H1 (cell line): ENCODE results near the gene MTARC2. TPM values are rescaled to one million over a fixed set of nuclear protein-coding genes. Genes with fewer than 3 reads are reported as not detected.
"Not testable (repeated sequence)": the region's sequence is repeated elsewhere in the genome, so short reads cannot be mapped to it uniquely, and the experiment has no call there.

ENCODE experiments used
- CTCF ChIA-PET: fragments of 300-600 bp; sonication (Branson Sonifier 250); formaldehyde crosslinking; loops from one replicate; lab custom pipeline; 2021; ENCODE audit not compliant: partially characterized antibody; lab: Charles Lee
- POLR2A ChIA-PET: fragments of 300-600 bp; sonication (Branson Sonifier 250); formaldehyde crosslinking; loops from one replicate; lab custom pipeline; 2021; ENCODE audit warnings: inconsistent platforms; ENCODE audit not compliant: partially characterized antibody; lab: Charles Lee
- DNase-seq, 2 experiments: peaks; one replicate each; pipeline versions ENCODE4 v3.0.0 to v3.0.0-alpha.2; 2010 to 2022; ENCODE audit warnings: low spot score in 2 of 2, low read depth in 1 of 2, mixed read lengths in 1 of 2
- FAIRE-seq: peaks from 2 replicates; lab custom pipeline; 2011; peaks lifted over from hg19 to GRCh38; lab: Jason Lieb, UNC
- H2AFZ ChIP-seq: 2 replicates; pipeline ENCODE4 v1.8.1; 2012; ENCODE audit warnings: low read length, inconsistent platforms
- H2AK5ac ChIP-seq: 2 replicates; pipeline ENCODE4 v1.6.1; 2013; ENCODE audit warnings: low read depth, low read length
- H2BK120ac ChIP-seq: replicated peaks from 2 replicates; pipeline ENCODE3; 2013; ENCODE audit warnings: low read depth, low read length, inconsistent platforms
- H2BK12ac ChIP-seq: 2 replicates; pipeline ENCODE4 v1.6.1; 2013; ENCODE audit warnings: low read depth, low read length
- H2BK15ac ChIP-seq: 2 replicates; pipeline ENCODE4 v1.6.1; 2013; ENCODE audit warnings: low read length
- H2BK20ac ChIP-seq: 2 replicates; pipeline ENCODE4 v1.6.1; 2013; ENCODE audit warnings: low read length
- H2BK5ac ChIP-seq: 2 replicates; pipeline ENCODE4 v1.6.1; 2013; ENCODE audit warnings: low read depth, low read length
- H3K14ac ChIP-seq: 2 replicates; pipeline ENCODE4 v1.6.1; 2013; ENCODE audit warnings: inconsistent platforms; ENCODE audit not compliant: insufficient read length
- H3K18ac ChIP-seq: 2 replicates; pipeline ENCODE4 v1.6.1; 2013; ENCODE audit warnings: low read length; ENCODE audit errors: extremely low read depth
- H3K23ac ChIP-seq: 2 replicates; pipeline ENCODE4 v1.6.1; 2013; ENCODE audit warnings: inconsistent platforms; ENCODE audit not compliant: insufficient read length
- H3K23me2 ChIP-seq: 2 replicates; pipeline ENCODE4 v1.6.1; 2013; ENCODE audit warnings: low read depth, low read length
- H3K27ac ChIP-seq: 2 replicates; pipeline ENCODE4 v1.6.1; 2011; ENCODE audit warnings: low read depth, low read length, inconsistent platforms
- H3K27me3 ChIP-seq, 4 experiments: replicated peaks in 1 of 4; 1 replicate in 1 of 4; 2 replicates in 3 of 4; pipeline versions ENCODE4 v1.6.1 to v1.8.1; 2011 to 2013; ENCODE audit warnings: low read length in 3 of 4, mild to moderate bottlenecking in 3 of 4, inconsistent platforms in 2 of 4, mixed read lengths in 2 of 4, moderate library complexity in 1 of 4; ENCODE audit not compliant: control insufficient read depth in 3 of 4, insufficient read depth in 3 of 4; ENCODE audit errors: extremely low read depth in 1 of 4
- H3K36me3 ChIP-seq, 4 experiments: 2 replicates each; pipeline versions ENCODE4 v1.6.1 to v1.8.1; 2011 to 2013; ENCODE audit warnings: mild to moderate bottlenecking in 4 of 4, low read length in 3 of 4, moderate library complexity in 2 of 4, control low read depth in 1 of 4, inconsistent platforms in 1 of 4; ENCODE audit not compliant: insufficient read depth in 4 of 4, control insufficient read depth in 2 of 4
- H3K4ac ChIP-seq: replicated peaks from 2 replicates; pipeline ENCODE3; 2013; ENCODE audit warnings: low read length, low read depth, mixed read lengths, inconsistent platforms; ENCODE audit not compliant: insufficient read length
- H3K4me1 ChIP-seq, 4 experiments: replicated peaks in 1 of 4; 1 replicate in 1 of 4; 2 replicates in 3 of 4; pipeline versions ENCODE4 v1.6.1 to v1.8.1; 2011 to 2013; ENCODE audit warnings: low read length in 3 of 4, inconsistent platforms in 2 of 4, mixed read lengths in 1 of 4; ENCODE audit not compliant: insufficient read depth in 4 of 4, control insufficient read depth in 3 of 4
- H3K4me2 ChIP-seq, 2 experiments: 2 replicates each; pipeline versions ENCODE4 v1.6.1 to v1.8.1; 2011 to 2013; ENCODE audit warnings: low read depth in 2 of 2, low read length in 2 of 2, control low read depth in 1 of 2, inconsistent platforms in 1 of 2, mild to moderate bottlenecking in 1 of 2; ENCODE audit not compliant: insufficient read depth in 1 of 2
- H3K4me3 ChIP-seq, 4 experiments: fragments of 200-600, 300-600 bp in 1 of 4; sonication (generic), shearing (Covaris generic), sonication (Bioruptor Twin) in 1 of 4; 2 replicates each; pipeline versions ENCODE4 v1.5.1 to v1.8.1; 2011 to 2016; ENCODE audit warnings: low read length in 4 of 4, low read depth in 3 of 4, control low read depth in 2 of 4, inconsistent platforms in 2 of 4, mild to moderate bottlenecking in 2 of 4, mixed read lengths in 1 of 4, moderate library complexity in 1 of 4; ENCODE audit not compliant: insufficient read depth in 2 of 4; ENCODE audit errors: extremely low read depth in 1 of 4
- H3K56ac ChIP-seq: replicated peaks from 2 replicates; pipeline ENCODE3; 2013; ENCODE audit warnings: low read depth, mild to moderate bottlenecking, mixed read lengths, low read length, inconsistent platforms; ENCODE audit not compliant: insufficient read length
- H3K79me1 ChIP-seq: 2 replicates; pipeline ENCODE4 v1.6.1; 2013; ENCODE audit warnings: low read depth, low read length, control low read depth
- H3K79me2 ChIP-seq, 2 experiments: 2 replicates each; pipeline versions ENCODE4 v1.6.1 to v1.8.1; 2012 to 2013; ENCODE audit warnings: low read length in 2 of 2, mild to moderate bottlenecking in 2 of 2, inconsistent platforms in 1 of 2; ENCODE audit not compliant: insufficient read depth in 2 of 2, control insufficient read depth in 1 of 2
- H3K9ac ChIP-seq, 4 experiments: replicated peaks in 1 of 4; 1 replicate in 1 of 4; 2 replicates in 3 of 4; pipeline versions ENCODE4 v1.6.1 to v1.8.1; 2011 to 2013; ENCODE audit warnings: low read depth in 3 of 4, low read length in 3 of 4, control low read depth in 2 of 4, mild to moderate bottlenecking in 2 of 4, moderate library complexity in 2 of 4, inconsistent platforms in 1 of 4; ENCODE audit errors: extremely low read depth in 1 of 4
- H3K9me3 ChIP-seq, 2 experiments: 2 replicates each; pipeline versions ENCODE4 v1.6.1 to v1.8.1; 2012 to 2013; ENCODE audit warnings: mild to moderate bottlenecking in 2 of 2, moderate library complexity in 2 of 2, control low read depth in 1 of 2, inconsistent platforms in 1 of 2, low read depth in 1 of 2, low read length in 1 of 2, mixed read lengths in 1 of 2; ENCODE audit not compliant: insufficient read depth in 2 of 2
- H4K20me1 ChIP-seq, 2 experiments: replicated peaks in 1 of 2; 2 replicates each; pipeline versions ENCODE3 to v1.8.1; 2011 to 2013; ENCODE audit warnings: inconsistent platforms in 2 of 2, low read length in 2 of 2, mild to moderate bottlenecking in 1 of 2; ENCODE audit not compliant: insufficient read depth in 2 of 2, control insufficient read depth in 1 of 2
- H4K5ac ChIP-seq: 2 replicates; pipeline ENCODE4 v1.6.1; 2013; ENCODE audit warnings: low read length, low read depth, mixed read lengths, inconsistent platforms; ENCODE audit not compliant: insufficient read length
- H4K8ac ChIP-seq: 2 replicates; pipeline ENCODE4 v1.8.0; 2013; ENCODE audit warnings: mild to moderate bottlenecking, moderate library complexity, low read length, inconsistent platforms; ENCODE audit not compliant: insufficient read depth; ENCODE audit errors: extremely low read depth
- H4K91ac ChIP-seq: replicated peaks from 2 replicates; pipeline ENCODE3; 2013; ENCODE audit warnings: low read length, mixed read lengths, inconsistent platforms; ENCODE audit not compliant: insufficient read length
- CEBPB ChIP-seq: IDR thresholded peaks from 2 replicates; pipeline ENCODE4 v1.6.1; 2012; ENCODE audit warnings: low read depth, low read length
- KDM5A ChIP-seq: fragments of 200-600 bp; IDR thresholded peaks from 2 replicates; pipeline ENCODE4 v1.7.1; 2012; ENCODE audit warnings: mild to moderate bottlenecking, low read length, inconsistent platforms, mixed read lengths
- POLR2AphosphoS5 ChIP-seq: IDR thresholded peaks from 2 replicates; pipeline ENCODE4 v1.6.1; 2011; ENCODE audit warnings: low read depth, low read length
- RAD21 ChIP-seq, 2 experiments: IDR thresholded peaks in 1 of 2; conservative IDR thresholded peaks in 1 of 2; 2 replicates each; pipeline ENCODE4 v1.6.1; 2011; ENCODE audit warnings: low read depth in 2 of 2, low read length in 2 of 2, improper control_type of control experiment in 1 of 2, inconsistent platforms in 1 of 2, mild to moderate bottlenecking in 1 of 2, moderate library complexity in 1 of 2
- SIN3A ChIP-seq, 2 experiments: IDR thresholded peaks in 1 of 2; conservative IDR thresholded peaks in 1 of 2; 2 replicates each; pipeline ENCODE4 v1.6.1; 2011 to 2012; ENCODE audit warnings: low read length in 2 of 2, improper control_type of control experiment in 1 of 2, low read depth in 1 of 2, mild to moderate bottlenecking in 1 of 2
- SIRT6 ChIP-seq: IDR thresholded peaks from one replicate; pipeline ENCODE4 v1.7.1; 2012; ENCODE audit warnings: low read length, inconsistent platforms
- SP1 ChIP-seq: IDR thresholded peaks from 2 replicates; pipeline ENCODE4 v1.6.1; 2011; ENCODE audit warnings: low read depth, low read length
- SRF ChIP-seq: IDR thresholded peaks from 2 replicates; pipeline ENCODE4 v1.6.1; 2011; ENCODE audit warnings: mild to moderate bottlenecking, low read depth, low read length, moderate library complexity
- WGBS, 2 experiments: shearing (Covaris generic) in 1 of 2; methylation state at CpG; one replicate each; pipeline versions ENCODE4 v1.1.6 to v1.1.7; 2013 to 2015; ENCODE audit warnings: low lambda C conversion rate in 2 of 2, mixed read lengths in 2 of 2, inconsistent platforms in 1 of 2, low coverage in 1 of 2, missing lambda C conversion rate in 1 of 2; ENCODE audit not compliant: insufficient replicate concordance in 2 of 2, insufficient coverage in 1 of 2, insufficient read length in 1 of 2; ENCODE audit errors: extremely low coverage in 1 of 2, missing lambda C conversion rate in 1 of 2; 5-methylcytosine and 5-hydroxymethylcytosine counted together
- polyA plus RNA-seq, 7 experiments: library from polyadenylated mRNA; depleted of rRNA in 3 of 7; stranded (reverse) in 5 of 7; unstranded in 2 of 7; fragments of >200 nt in 5 of 7; fragments of 200-250 nt in 2 of 7; gene quantifications; 1 replicate in 5 of 7; 2 replicates in 1 of 7; 4 replicates in 1 of 7; pipeline versions ENCODE4 v1.2.1 to v1.2.3, GENCODE V29; 2011 to 2013; ENCODE audit warnings: missing spikeins in 2 of 7, mixed read lengths in 2 of 7
- total RNA-seq: library from RNA; stranded (reverse); fragmentation: NEBNext Ultra II Directional; extraction: Animal tissue kit (Norgen Biotek cat#: 25700); gene quantifications from 2 replicates; pipeline ENCODE4 v1.2.1, GENCODE V29; 2021

The MTARC2 gene
- total and polyA plus RNA-seq, 2 of the 8 experiments (the other 6 are each of a cell fraction or from before 2014, with no cell fraction given): 7.2 to 7.9 TPM

DNA sequence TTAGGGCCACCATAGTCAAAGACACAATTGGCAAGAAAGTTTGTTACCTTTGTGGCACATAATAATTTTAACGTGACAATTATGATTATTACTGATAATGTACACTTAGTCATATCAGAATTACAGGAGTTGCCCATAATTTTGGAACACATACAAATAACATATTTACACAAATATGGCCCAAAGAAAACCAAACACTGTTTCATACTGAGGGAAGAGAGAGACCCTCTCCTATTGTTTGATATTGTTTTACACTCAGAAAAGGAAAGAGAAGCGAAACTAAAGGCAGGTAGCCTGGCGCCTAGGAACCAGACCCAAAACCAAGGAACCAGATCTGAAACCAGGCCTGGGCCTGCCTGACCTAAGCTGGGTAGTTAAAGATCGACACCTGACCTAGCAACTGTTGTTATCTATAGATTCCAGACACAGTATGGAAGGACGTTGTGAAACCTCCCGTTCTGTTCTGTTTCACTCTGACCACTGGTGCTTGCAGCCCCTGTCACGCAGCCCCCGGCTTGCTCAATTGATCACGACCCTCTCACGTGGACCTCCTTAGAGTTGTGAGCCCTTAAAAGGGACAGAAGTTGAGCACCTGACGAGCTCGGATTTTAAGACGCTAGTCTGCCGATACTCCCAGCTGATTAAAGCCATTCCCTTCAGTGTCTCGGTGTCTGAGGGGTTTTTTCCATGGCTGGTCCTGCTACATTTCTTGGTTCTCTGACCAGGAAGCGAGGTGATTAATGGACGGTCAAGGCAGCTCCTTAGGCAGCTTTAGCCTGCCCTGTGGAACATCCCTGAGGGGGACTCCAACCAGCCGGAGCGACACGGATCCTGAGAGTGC lies 30.1 kb upstream of the MTARC2 start (continued):
- TF ChIP-seq KDM5A (no peak), SIN3A (conservative IDR thresholded peaks at IDR 0.05 in 1 of 2, IDR thresholded peaks at IDR 0.05 in 1 of 2; ENCODE audit: low read depth in 1 of 2, low read length in 2 of 2) (no peak), SP1 (no peak), POLR2AphosphoS5 (no peak), RAD21 (IDR thresholded peaks at IDR 0.05 in 1 of 2, conservative IDR thresholded peaks at IDR 0.05 in 1 of 2; ENCODE audit: low read depth in 2 of 2, low read length in 2 of 2) (no peak), SRF (no peak), SIRT6 (no peak), CEBPB (no peak)

DNA sequence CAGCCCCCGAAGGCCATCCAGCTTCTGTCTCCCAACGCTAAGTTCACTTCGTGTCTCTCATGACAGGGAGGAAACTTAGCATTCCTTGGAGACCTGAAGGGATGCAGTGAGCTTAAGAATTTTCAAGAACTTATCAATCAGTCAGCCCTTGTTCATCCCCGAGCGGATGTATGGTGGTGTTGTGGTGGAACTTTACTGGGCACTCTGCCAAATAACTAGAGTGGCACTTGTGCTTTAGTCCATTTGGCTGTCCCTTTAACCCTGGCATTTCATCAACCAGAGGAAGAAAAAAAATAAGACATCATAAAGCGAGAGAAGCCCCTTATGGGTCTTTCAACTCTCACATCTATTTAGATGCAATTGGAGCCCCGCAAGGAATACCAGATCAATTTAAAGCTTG lies 26.9 kb upstream of the MTARC2 start:
- H3K23me2 ChIP-seq, H4K20me1 ChIP-seq, FAIRE-seq, H3K4ac ChIP-seq, H4K5ac ChIP-seq, H3K4me2 ChIP-seq, DNase-seq, H2BK15ac ChIP-seq, H3K36me3 ChIP-seq, H4K8ac ChIP-seq, H2BK120ac ChIP-seq, H3K4me3 ChIP-seq, H3K27me3 ChIP-seq, H3K27ac ChIP-seq, H4K91ac ChIP-seq, H3K4me1 ChIP-seq, H2BK20ac ChIP-seq, H3K9me3 ChIP-seq, H3K18ac ChIP-seq, H3K79me2 ChIP-seq, H3K9ac ChIP-seq, H2BK12ac ChIP-seq, H2AFZ ChIP-seq, H2AK5ac ChIP-seq, H3K79me1 ChIP-seq, H3K23ac ChIP-seq, H2BK5ac ChIP-seq, H3K14ac ChIP-seq, H3K56ac ChIP-seq, POLR2A ChIA-PET: not testable (repeated sequence)
- CTCF ChIA-PET: interaction anchor here (0.7 to 4.4 kb wide), 4 partner anchors 11 to 20 kb away, joined by 3 to 26 read pairs (median 3); no protein-coding TSS in a partner anchor
- WGBS, 2 experiments: 92% methylated on average over 7 of the region's 7 CpGs; no CpG with 5 or more reads in 1 of the 2 experiments
